GM12891 (cell line): ENCODE results near the gene CDCP1.

Experiments
- PAX5 ChIP-seq: IDR thresholded peaks from 2 replicates; pipeline ENCODE4 v1.6.1; 2011; ENCODE audit warnings: low read length, moderate library complexity, mild to moderate bottlenecking; ENCODE audit not compliant: insufficient read depth, severe bottlenecking
- POLR2A ChIP-seq: IDR thresholded peaks from 2 replicates; pipeline ENCODE4 v1.6.1; 2011; ENCODE audit warnings: low read depth, low read length, control low read depth
- POLR2AphosphoS5 ChIP-seq: IDR thresholded peaks from 2 replicates; pipeline ENCODE4 v1.6.1; 2011; ENCODE audit warnings: low read depth, low read length, control low read depth
- POU2F2 ChIP-seq: IDR thresholded peaks from 2 replicates; pipeline ENCODE4 v1.6.1; 2011; ENCODE audit warnings: low read depth, mild to moderate bottlenecking, control low read depth, low read length, moderate library complexity
- SPI1 ChIP-seq: IDR thresholded peaks from 2 replicates; pipeline ENCODE4 v1.6.1; 2011; ENCODE audit warnings: low read depth, low read length, control low read depth
- TAF1 ChIP-seq: IDR thresholded peaks from 2 replicates; pipeline ENCODE4 v1.6.1; 2011; ENCODE audit warnings: low read depth, low read length, control low read depth

GRCh38 chr3:45043728-45044299 lies 102.4 kb downstream of the CDCP1 start:
- no peak for TF ChIP-seq POLR2A
- TF ChIP-seq POLR2AphosphoS5, result no peak
- TF ChIP-seq TAF1, result no peak
- TF ChIP-seq PAX5, result no peak
- no peak for TF ChIP-seq SPI1
- TF ChIP-seq POU2F2, result no peak
